ENCODE measurements around the gene HYAL2. TPM values are rescaled to one million over a fixed set of nuclear protein-coding genes. Genes with fewer than 3 reads are reported as not detected.

The HYAL2 gene
- total RNA-seq, 2 experiments from 2014 or later, result 11.7 to 11.9 TPM

DNA sequence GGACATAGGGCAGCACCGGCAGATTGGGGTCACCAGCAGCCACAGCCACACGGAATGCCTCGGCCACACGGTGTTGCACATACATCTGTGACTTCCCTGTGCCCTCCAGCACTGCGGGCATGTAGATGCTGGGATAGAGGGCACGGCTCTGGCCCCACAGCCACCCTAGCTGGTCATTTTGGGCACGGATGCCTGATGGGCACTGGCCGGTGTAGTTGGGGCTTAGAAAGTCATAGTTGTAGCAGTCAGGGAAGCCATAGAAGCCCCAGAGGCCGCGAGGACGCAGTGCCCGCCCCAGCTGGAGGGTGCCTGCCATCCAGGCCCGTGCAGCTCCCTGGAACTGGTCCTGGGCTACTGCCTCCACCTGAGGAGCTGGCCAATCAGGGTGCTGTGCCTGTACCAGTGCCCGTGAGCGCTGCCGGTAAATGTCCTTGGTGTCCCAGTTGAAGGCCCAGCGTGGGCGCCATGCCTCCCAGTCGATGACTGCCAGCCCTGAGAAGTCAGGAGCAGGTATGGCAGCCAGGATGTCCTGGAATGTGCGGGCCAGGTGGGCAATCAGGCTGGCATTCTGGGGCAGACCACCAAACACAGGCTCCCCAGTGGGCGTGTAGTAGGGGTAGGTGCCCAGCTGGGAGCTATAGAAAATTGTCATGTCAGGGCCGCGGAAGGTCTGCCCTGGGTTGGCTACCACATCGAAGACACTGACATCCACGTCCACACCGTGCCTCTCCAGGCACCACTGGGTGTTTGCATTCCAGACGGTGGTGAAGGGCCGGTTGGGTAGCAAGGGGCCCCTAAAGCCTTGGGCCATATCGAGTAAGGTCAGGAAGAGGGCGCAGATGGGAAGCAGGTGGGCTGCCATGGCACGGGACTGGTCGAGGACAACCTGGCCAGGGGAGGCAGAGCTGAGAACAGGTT, 20.2 kb downstream of the HYAL2 start:
- ChIA-PET POLR2A (interaction anchor here (0.7 kb wide), 1 partner anchor 25 kb away, joined by 5 read pairs; no protein-coding TSS in a partner anchor), CTCF (interaction anchor here (0.7 to 1.1 kb wide), 4 partner anchors 13 to 27 kb away, joined by 3 to 5 read pairs (median 3); partner anchors contain the start of gene HYAL2)

DNA sequence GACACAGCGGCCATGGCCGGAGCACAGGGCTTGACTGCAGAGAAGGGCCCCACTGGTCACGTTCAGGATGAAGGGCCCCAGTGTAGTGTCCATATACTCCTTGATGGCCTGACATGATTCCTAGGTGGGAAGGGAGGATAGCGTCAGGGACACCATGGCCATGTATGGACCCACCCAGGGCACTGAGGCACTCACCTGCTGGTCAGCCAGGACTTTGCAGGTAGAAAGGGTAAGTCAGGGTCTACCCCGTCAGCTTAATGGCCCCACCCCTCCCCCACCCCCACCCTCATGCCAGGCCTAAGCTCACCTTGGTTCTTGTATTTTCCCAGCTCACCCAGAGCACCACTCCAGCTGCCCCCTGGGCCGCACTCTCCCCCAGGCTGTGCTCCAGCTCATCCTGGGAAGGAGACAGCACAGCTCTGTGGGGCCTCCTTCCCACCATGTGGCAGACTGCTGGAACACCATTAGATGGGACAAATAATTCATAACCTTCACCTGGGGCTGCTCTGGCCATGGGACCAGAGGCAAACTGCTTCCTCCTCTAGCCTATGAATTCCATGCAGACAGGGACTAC, 21.8 kb downstream of the HYAL2 start:
- POLR2A ChIA-PET, result no interaction called here

DNA sequence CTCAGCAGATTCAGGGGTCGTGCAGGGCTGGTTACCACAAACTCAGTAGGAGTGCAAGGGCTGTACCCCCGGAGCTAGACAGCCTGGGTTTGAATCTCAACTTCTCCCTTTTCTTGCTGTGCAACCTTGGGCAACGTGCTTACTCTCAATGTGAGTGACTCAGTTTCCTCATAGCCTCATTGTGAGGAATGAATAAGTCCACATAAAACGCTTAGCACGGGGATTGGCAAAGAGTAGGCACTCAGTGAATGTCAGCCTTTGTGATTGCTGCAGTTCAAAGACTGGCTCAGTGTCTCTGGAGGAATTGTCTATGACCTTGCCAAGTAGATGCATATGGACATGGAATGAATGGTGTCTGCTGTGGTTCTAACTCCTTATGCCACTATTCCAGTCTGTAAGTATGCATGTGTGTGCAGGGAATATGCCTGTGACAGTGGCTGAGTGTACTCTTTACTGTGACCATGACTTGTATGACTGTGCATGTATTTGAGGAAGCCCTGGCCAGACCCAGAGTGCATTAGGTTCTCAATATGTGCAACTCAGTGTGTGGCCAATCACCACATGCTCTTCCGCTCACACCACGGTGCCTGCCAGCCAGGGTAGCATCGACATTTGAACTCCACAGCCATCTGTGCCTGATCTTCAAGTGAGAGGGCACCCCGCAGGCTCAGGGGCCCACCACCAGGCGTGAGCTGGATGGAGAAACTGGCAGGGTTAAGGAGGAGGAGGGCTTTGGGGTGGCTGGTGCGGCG, 22.4 kb downstream of the HYAL2 start:
- CTCF ChIA-PET, result interaction anchor here (1.2 to 3.0 kb wide), 7 partner anchors 14 to 178 kb away, joined by 3 to 16 read pairs (median 5); no protein-coding TSS in a partner anchor
- POLR2A ChIA-PET, result interaction anchor here (0.6 to 2.3 kb wide), 9 partner anchors 22 to 1200 kb away, joined by 3 to 17 read pairs (median 6); partner anchors contain the start of genes CYB561D2, DCAF1, HYAL2 and NPRL2

More for the DNA sequence above, 21.8 kb downstream of the HYAL2 start:
- CTCF ChIA-PET, result interaction anchor here (0.6 kb wide), 1 partner anchor 23 kb away, joined by 4 read pairs; no protein-coding TSS in a partner anchor

DNA sequence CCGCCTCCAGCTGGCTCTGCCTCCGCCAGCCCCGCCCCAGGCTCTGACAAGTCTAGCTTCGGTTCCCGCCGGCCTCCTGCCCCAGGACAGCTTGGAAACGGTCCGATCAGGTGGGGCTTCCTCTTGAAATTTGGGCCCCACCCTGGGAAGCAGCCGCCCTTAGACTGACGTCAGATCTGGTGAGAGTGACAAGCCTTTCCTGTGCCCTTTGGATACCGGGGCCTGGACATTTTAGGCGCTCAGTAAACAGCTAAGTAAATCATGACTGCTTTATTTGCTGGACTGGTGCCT, 23.0 kb downstream of the HYAL2 start:
- ChIA-PET POLR2A (interaction anchor here (0.6 to 2.3 kb wide), 10 partner anchors 11 to 1200 kb away, joined by 3 to 17 read pairs (median 6); partner anchors contain the start of genes CYB561D2, DCAF1, HYAL2 and NPRL2), CTCF (interaction anchor here (1.2 to 3.0 kb wide), 7 partner anchors 15 to 177 kb away, joined by 3 to 16 read pairs (median 5); no protein-coding TSS in a partner anchor)

DNA sequence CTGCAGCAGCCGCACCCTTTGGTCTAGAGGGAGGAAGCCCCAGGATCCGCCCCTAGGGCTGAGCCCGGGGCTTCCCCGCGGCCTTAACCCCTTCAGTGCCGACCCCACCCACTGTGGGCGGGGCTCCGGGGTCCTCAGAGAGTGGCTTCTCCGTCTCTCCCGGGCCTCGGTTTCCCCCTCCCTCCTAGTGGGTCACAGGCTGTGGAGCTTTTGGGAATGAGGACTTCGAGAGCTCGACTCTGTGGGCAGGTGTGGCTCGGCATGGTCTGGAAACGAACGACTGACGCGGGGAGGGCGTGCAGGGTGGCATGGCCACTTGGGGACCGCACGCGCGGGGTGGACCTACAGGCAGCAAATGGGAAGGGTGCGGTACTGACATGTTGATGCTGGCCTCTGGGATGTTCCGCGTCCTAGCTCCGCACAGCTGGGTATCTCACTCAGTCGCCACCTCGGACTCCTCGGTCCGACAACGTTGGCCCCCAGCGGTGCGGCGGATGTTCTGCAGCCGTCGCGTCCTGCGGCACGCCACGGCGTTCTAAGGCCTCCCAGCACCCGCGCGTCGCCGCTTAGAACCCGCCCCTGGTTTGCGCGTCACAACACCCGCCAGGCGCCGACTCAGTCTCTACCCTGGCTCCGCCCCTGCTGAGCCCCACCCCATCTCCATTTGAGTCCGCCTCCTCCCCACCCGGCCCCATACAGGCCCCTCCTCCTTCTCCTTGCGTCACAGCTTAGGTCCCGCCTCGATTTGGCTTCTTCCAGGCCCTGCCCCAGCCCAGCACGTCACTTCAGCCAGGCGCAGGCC, 23.5 kb downstream of the HYAL2 start, which contains the start of the genes HYAL3 and NAA80:
HYAL3 (minus strand) TSS at position 570 of the 802 bp plus-strand sequence. CDS start 3,803 bp downstream, outside the sequence.
NAA80 (minus strand) TSS at position 570 of the 802 bp plus-strand sequence. CDS start 1,942 bp downstream, outside the sequence.
- ChIA-PET POLR2A (interaction anchor here (0.6 to 2.3 kb wide), 11 partner anchors 10 to 1201 kb away, joined by 3 to 17 read pairs (median 6); partner anchors contain the start of genes CYB561D2, DCAF1, HYAL2 and NPRL2), CTCF (interaction anchor here (1.0 to 3.0 kb wide), 9 partner anchors 10 to 177 kb away, joined by 3 to 16 read pairs (median 5); partner anchors contain the start of gene TUSC2)

DNA sequence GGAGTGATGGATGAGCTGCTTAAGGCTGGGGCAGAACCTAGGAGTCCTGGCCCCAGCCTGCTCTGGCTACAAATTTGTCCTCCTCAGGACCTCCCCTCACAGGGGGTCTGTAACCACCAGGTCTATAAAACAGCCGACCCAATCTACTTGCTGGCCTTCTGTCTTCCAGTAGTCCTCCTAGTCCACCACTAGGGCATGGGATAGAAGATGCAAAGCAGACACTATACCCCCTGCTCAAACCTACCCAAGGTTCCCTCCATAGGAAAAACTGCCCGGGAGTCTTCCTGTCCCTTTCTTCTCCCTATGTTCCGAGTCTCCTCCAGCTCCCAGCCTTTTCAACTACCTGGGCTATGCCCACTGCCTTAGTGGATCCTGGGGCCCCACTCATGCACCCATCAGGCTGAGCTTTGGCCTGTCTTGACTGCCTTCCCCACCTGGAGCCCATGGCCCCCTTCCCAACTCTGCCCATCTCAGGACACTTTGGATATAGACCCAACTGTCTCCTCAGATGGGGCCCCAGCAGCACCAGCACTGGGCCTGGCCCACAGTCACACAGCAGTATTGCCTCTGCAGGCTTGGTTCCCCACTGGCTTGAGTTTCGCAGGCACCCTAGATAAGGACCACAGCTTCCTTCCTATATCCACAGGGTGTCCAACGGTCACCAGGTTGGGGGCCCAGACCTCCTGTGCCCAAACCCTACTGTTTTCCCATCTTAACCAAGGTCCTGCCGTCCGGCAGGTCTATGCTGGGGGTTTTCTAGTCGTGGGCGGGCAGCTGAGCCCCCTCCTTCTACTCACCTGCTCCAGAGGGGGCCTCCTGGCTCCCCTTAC, 24.4 kb downstream of the HYAL2 start:
- ChIA-PET CTCF (interaction anchor here (0.6 to 3.0 kb wide), 8 partner anchors 9 to 176 kb away, joined by 3 to 16 read pairs (median 6); partner anchors contain the start of gene TUSC2), POLR2A (interaction anchor here (0.5 to 2.3 kb wide), 7 partner anchors 10 to 50 kb away, joined by 3 to 17 read pairs (median 4); no protein-coding TSS in a partner anchor)

DNA sequence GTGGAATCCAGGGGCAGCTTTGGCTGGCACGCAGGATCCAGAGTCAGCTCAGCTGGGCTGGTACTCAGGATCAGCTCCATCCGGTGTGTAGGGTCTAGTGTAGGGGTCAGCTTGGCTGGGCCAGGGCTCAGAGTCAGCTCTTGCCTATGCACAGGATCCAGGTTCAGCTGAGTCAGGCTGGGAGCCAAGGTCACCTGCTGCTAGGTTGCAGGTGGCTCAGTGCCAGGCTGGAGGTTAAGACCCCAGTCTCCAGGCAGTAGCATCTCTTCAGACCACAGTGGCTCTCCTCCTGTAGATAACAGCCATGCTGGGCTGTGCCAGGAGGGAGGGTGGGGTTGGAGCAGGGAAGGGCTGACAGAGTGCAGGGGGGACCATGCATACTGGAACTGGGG, 25.2 kb downstream of the HYAL2 start:
- ChIA-PET CTCF (interaction anchor here (3.0 kb wide), 1 partner anchor 27 kb away, joined by 11 read pairs; no protein-coding TSS in a partner anchor), POLR2A (interaction anchor here (0.9 kb wide), 1 partner anchor 39 kb away, joined by 4 read pairs; no protein-coding TSS in a partner anchor)

DNA sequence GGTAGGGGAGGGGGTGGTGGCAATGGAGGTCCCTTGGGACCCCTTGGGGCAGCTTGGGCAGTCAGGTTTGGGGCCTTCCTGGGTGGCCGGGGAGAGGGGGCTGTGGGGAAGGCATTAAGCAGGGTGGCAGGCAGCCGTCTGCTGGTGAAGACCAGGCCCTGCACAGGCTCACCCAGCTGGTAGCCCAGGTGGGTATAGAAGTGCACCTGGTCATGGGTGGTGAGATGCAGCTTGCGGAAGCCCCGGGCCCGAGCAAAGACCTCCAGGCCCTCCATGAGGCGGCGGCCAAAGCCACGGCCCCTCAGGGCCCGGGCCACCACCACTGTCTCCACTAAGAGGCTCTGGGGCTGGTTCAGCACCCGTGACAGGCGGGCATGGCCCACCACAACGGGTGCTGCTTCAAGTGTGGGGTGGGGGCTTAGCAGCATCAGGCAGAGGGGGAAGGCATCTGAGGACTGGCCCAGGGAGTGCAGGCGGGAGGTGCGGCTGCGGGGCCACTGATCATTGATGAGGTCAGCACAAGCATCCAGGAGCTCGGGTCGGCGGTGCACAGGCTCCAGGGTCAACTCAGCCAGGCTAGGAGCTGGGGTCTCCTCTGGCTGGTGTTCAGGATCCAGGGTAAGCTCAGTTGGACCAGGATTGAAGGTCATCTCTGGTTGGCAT, 25.7 kb downstream of the HYAL2 start:
- ChIA-PET POLR2A (interaction anchor here (0.9 kb wide), 1 partner anchor 40 kb away, joined by 4 read pairs; no protein-coding TSS in a partner anchor), CTCF (interaction anchor here (0.6 kb wide), 1 partner anchor 25 kb away, joined by 3 read pairs; no protein-coding TSS in a partner anchor)

DNA sequence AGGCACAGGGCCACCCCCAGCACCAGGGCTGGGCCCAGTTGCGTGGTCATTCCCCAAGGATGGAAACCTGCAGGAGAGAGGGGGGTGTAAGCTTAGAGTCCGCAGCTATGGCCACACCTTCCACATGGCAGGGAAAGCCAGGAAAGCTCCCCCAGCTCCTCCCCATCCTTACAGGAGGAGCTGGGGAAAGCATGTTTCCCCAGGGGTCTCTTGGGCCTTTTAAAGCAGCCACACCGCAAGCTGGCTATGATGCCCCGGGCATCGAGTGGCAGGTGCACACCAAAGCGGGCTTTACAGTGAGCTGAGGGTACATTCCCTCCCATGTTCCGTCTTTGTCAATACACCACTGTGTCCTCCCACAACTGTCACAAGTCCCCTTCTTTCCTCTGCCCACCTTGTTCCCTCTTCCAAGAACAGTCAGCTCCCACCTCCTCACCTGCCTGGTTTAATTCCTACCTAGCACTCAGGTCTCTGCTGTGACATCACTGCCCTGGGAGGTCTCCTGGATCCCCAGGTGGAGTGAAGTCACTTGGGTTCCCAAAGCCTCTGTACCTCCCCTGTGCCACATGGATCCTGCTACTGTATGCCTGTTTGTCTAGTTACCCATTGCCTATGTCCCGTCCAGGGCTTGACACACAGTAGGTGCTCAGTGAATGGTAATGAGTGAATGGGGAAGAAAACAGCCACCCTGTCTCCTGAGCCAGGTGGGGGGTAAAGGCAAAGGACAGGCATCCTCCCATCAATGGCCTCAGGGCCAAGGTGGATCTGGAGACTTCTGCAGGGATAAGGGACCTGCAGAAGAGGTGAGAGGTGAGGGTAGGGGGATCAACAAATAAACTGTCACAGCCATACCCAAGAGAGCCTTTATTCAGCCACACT, 26.8 kb downstream of the HYAL2 start:
- ChIA-PET CTCF (no interaction called here), POLR2A (no interaction called here)

DNA sequence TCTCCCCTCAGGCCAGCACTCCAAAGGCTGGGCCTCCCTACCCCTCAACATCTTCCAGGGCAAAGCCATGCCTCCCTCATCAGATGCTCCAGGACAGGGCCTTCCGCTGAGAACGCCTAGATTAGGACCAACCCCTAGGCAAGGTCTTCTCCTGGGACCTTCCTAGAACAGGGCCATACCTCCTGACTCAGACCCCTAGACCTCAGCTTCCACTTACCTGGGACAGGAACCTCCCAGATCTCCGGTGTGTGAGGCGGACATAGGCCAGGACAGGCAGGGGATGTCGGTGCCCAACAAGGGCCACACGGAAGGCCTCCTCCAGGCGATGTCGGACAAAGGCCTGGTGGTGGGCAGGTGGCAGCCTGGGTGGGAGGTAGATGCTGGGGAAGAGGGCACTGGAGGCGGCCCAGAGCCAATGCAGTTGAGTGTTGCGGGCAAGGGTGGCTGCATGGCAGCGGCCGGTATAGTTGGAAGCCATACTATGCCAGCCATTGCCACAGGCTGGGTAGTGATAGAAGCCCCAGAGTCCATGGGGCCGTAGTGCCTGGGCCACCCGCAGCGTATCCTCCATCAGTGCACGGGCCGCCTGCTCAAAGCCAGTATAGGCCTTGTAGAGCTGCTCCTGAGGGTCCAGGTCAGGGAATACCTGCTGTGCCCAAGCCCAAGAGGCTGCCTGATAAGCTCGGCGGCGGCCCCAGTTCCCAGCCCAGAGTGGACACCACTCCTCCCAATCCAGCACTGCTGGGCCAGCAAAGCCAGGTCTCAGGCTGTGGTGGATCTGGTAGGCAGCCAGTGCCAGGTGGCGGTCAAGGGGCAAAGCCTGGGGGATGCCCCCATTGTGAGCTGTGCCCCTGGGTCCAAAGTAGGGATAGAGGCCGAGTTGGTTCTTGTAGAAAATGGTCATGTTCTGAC, 27.8 kb downstream of the HYAL2 start:
- ChIA-PET POLR2A (no interaction called here), CTCF (no interaction called here)

DNA sequence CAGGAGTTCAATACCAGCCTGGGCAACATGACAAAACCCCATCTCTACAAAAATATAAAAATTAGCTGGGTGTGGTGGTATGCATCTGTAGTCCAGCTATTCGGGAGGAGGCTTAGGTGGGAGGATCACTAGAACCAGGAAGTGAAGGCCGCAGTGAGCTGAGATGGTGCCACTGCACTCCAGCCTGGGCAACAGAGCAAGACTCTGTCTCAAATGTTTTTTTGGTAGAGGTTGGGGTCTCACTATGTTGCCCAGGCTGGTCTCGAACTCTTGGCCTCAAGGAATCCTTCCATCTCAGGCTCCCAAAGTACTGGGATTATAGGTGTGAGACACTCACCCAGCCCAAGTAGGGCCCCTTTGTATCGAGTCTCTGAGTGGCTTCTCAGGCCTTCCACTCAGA, 28.5 kb downstream of the HYAL2 start:
- ChIA-PET CTCF (no interaction called here), POLR2A (no interaction called here)

DNA sequence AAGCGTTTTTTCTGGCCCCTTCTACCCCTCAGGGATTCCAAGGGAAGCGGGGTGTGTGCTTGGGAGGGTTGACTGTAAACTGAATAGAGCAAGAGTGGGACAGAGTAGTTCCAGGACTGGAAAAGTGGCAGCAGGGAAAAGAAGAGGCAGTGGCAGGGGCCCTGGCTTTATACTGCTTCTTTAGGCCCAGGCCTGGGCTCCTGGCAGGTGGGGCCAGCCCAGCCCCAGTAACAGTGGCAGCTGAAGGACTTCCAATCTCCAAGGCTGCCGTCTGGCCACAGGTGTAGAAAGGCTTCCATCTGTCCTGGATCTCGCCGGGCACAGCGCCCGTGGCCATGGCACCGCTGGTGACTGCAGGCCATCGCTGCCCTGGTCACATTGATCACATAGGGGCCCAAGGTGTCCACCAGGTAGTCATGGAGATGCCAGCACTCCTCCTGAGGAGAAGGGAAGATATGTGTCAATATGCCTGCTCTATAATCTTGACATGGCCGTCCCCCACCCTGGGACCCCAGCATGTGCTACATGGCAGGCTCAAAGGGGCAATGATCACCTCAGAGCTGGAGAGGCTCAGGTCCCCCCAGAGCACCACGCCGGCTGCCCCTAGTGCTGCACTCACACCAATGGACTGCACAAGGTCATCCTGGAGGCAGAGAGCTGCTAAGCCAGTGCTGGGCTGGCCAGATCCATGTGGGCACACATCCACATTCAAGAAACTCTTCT, 29.3 kb downstream of the HYAL2 start:
- POLR2A ChIA-PET, result interaction anchor here (0.5 to 1.3 kb wide), 4 partner anchors 12 to 47 kb away, joined by 3 to 9 read pairs (median 4); no protein-coding TSS in a partner anchor

More for the DNA sequence above, 29.3 kb downstream of the HYAL2 start:
- CTCF ChIA-PET, result interaction anchor here (1.0 to 1.3 kb wide), 4 partner anchors 43 to 85 kb away, joined by 3 to 6 read pairs (median 3); partner anchors contain the start of gene GNAI2

Measured in activated CD8-positive, alpha-beta memory T cell treated with anti-CD3 and anti-CD28 coated beads for 36 hours (primary cell).